Measurements from ENCODE around the gene CHI3L2.
A peak's percentile ranks its signal among the peaks of the same experiment; 100 is the strongest.
"Not testable (repeated sequence)": the region's sequence is repeated elsewhere in the genome, so short reads cannot be mapped to it uniquely, and the experiment has no call there.

The CHI3L2 gene

DNA sequence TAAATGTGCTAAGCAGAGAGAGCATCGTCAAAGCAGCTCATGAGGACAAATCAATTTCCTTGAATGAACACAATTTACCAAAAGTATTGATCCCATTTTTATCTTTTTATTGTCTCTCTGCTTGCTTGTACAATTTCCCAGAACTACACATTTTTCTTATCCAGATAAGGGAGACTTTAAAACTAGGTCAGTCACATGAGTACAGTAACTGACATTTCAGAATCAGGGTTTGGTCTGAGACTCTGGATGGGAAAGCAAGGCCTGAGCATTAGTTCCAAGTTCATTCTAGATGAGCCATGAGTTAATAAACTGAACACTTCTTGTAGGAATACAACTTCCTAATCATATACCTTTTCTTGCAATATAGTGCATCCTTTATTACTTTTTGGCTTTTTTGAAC is 15.6 kb upstream of the CHI3L2 start:
- H3K27ac Mint-ChIP-seq: no peak overlapping the region
- DNase-seq (no peak), ATAC-seq (no peak)
- H3K4me3 Mint-ChIP-seq: no peak overlapping the region
- H3K27me3 Mint-ChIP-seq: no peaks in the 10 kb centered on the region
- no peaks in the 10 kb centered on the region for H3K36me3 Mint-ChIP-seq (ENCODE audit: low read depth)
- H3K9me3 Mint-ChIP-seq: no peaks in the 10 kb centered on the region
- peaks cover 69% of the 10 kb centered on the region for H3K4me1 Mint-ChIP-seq

DNA sequence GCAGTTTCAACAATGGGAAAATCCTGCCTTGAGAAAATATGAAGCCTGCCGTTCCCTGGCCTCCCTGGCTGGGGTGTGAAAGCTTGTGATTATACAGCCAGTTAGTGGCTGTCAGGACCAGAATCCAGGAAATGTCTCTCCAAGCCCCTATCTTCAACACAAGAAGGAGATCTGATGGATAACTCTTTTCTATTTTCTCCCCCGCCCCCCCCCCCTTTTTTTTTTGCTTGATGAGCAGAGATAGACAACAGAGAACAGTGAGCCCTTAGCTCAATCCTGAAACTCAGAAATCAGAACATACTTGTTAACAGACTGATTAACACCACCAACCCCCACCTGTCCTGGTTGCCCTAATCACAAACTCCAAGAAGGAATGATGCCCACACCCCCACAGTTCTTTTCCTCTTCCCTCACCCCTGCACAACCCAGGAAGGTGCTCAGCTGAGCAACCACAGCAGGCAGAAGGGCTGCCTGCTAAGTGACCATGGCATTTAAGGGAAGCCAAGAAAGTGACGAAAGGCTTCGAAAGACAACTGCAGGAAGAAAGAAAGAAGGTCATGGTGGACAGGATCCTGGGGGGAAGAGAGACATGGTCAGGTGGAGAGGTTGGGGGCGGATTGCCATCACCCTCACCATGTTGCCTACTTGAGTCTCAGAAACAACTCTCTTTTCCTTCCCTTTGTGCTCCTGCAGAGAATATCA is 14.7 kb upstream of the CHI3L2 start:
- H3K4me3 Mint-ChIP-seq: peak overlapping the region; percentile 51
- ATAC-seq (no peak), DNase-seq (no peak)
- H3K27ac Mint-ChIP-seq: peak overlapping the region; percentile 95
- H3K27me3 Mint-ChIP-seq: no peaks in the 10 kb centered on the region
- no peaks in the 10 kb centered on the region for H3K9me3 Mint-ChIP-seq
- H3K4me1 Mint-ChIP-seq: peaks cover 73% of the 10 kb centered on the region
- no peaks in the 10 kb centered on the region for H3K36me3 Mint-ChIP-seq (ENCODE audit: low read depth)

DNA sequence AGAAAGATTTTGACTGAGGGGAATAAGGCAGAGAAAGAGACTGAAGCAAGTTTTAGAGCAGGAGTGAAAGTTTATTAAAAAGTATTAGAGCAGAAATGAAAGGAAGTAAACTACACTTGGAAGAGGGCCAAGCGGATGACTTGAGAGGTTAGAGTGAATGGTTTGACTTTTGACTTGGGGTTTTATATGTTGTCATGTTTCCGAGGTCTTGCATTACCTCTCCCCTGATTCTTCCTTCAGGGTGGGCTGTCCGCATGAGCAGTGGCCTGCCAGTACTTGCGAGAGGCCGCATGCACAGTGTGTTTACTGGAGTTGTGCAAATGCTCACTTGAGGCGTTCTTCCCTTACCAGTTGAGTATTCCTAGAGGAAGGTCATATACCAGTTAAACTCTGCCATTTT is 14.1 kb upstream of the CHI3L2 start:
- H3K36me3 Mint-ChIP-seq (ENCODE audit: low read depth): no peaks in the 10 kb centered on the region

DNA sequence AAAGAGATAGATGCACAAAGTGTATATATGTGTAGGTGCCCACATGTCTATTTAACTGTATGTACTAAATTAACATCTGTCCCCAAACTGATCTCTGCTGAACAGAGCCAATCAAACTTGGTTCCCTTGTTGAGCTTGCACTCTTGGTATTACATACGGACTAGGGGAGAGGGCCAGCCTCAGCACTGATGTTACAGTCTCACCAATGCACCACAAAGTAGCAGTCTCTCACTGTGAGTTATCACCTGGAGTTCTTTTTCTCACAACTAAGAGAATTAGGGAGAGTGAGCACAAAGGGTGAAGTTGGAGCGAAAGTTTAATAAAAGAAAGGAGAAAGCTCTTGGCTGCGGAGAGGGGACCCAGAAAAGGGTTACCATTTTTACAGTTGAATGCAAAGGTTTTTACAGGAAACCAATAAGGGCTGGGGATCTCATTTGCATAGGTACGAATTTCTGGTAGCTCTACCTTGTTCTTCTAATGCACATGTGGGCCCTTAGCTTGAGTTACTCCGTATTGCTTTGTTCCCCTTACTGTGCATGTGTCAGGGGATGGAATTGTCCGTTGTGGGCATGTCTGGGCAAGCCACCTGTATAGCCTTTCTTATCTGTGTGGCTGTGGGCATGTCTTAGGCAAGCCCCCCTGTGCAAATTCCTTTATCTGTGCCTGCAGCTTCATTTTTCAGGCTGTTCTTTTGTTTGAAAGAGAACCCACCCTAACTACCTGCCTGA is 13.3 kb upstream of the CHI3L2 start:
- Mint-ChIP-seq H3K36me3 (ENCODE audit: low read depth) (no peaks in the 10 kb centered on the region), H3K27me3 (no peaks in the 10 kb centered on the region), H3K4me3 (peak overlapping the region; percentile 74), H3K9me3 (no peaks in the 10 kb centered on the region), H3K4me1 (peaks cover 79% of the 10 kb centered on the region), H3K27ac (peak overlapping the region; percentile 95)
- ATAC-seq (no peak), DNase-seq (no peak)

More for the DNA sequence above, 14.1 kb upstream of the CHI3L2 start:
- Mint-ChIP-seq H3K27me3 (no peaks in the 10 kb centered on the region), H3K4me1 (peaks cover 77% of the 10 kb centered on the region), H3K27ac (peak overlapping the region; percentile 95), H3K9me3 (no peaks in the 10 kb centered on the region), H3K4me3 (peak overlapping the region; percentile 51)
- no peak for DNase-seq
- ATAC-seq: no peak

DNA sequence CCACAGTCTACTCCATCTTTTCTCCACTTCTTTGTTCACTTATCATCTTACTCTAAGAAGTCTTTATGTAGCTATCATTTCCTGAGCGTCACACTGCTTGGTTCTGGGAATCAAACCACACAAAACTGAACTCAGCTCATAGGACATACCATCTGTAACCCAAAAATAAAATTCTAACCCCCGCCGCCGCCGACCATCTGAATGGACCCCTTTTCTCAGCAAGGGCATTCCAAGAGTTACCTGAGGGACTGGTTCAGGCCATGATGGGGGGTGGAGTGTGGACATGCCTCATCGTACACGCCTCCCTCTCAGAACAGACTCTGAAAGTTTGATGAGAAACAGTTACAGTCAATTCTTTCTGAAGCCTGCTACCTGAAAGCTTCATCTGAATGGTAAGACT is 12.6 kb upstream of the CHI3L2 start:
- H3K9me3 Mint-ChIP-seq: no peaks in the 10 kb centered on the region
- H3K36me3 Mint-ChIP-seq (ENCODE audit: low read depth): no peaks in the 10 kb centered on the region
- no peaks in the 10 kb centered on the region for H3K27me3 Mint-ChIP-seq
- peak; percentile 20 for ATAC-seq
- H3K4me1 Mint-ChIP-seq: peaks cover 82% of the 10 kb centered on the region
- H3K27ac Mint-ChIP-seq: peak overlapping the region; percentile 95
- peak overlapping the region; percentile 74 for H3K4me3 Mint-ChIP-seq
- DNase-seq: peak; percentile 63

DNA sequence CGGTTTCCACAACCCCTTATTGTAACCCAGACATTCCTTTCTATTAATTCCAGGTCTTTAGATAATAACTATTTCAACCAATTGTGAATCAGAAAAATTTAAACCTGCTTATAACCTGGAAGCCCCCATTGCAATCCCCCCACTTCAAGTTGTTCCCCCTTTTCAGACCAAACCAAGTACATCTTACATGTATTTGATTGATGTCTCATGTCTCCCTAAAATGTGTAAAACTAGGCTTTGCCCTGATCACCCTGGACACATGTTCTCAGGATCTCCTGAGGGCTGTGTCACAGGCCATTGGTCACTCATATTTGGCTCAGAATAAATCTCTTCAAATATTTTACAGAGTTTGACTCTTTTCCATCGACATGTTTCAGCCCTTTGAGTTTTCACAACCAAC is 12.2 kb upstream of the CHI3L2 start:
- peak overlapping the region; percentile 95 for H3K27ac Mint-ChIP-seq
- H3K4me3 Mint-ChIP-seq: peak overlapping the region; percentile 74
- DNase-seq; H3K27me3 Mint-ChIP-seq; H3K9me3 Mint-ChIP-seq; H3K36me3 Mint-ChIP-seq (ENCODE audit: low read depth); ATAC-seq: not testable (repeated sequence)
- peaks cover 86% of the 10 kb centered on the region for H3K4me1 Mint-ChIP-seq

DNA sequence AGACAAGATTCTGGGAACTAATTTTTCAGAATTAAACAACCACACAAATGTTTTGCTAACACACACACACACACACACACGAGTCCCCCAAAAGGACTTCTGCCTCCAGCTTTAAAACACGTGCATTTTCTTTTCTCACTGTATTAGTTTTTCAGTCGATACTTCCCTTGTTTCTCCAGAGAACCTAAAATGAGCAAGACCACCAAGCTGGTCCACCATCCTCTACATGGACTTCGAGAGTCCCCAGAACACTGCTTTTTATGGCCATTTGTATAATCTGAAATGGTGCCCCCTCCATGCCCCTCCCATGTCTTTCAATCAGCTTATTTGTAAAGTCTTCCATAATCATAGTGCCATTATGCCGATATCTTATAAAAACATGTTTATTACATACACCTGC is 10.8 kb upstream of the CHI3L2 start:
- Mint-ChIP-seq H3K36me3 (ENCODE audit: low read depth) (peaks cover 2% of the 10 kb centered on the region), H3K4me1 (peaks cover 99% of the 10 kb centered on the region), H3K9me3 (no peaks in the 10 kb centered on the region), H3K4me3 (peak overlapping the region; percentile 74), H3K27me3 (no peaks in the 10 kb centered on the region), H3K27ac (peak overlapping the region; percentile 95)
- no peak for DNase-seq
- ATAC-seq: no peak

DNA sequence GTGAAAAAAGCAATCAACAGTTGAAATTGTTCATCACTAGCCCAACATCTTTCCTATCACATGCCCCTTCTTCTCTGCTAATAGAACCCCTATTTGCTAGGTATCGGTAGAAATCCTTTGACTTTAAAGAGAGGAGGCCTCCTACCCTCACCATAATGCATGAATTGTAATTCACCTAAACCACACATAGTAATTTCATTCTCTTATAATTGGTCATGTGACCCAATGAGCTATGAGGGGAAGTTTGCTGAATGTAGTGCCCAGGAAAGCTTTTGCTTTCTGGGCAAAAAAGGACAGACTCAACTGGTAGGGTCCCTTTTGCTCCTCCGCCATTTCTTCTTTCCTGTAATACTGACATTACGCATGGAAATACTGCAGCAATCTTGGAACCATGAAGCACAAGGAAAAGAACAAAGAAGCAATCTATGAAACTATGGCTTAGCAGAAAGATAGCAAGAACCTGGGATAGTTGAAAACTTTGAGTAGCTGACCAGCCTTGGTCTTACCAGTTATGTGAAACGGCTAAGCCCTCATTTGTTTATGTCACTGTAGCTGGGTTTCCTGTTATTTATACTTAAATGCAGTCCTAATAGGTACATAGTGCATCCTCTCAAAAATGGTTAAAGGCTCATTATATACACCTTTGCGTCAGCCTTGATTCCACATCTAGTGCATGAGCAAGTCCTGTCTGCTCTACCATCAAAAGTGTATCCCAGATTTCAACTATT is 10.2 kb upstream of the CHI3L2 start:
- H3K27me3 Mint-ChIP-seq: no peaks in the 10 kb centered on the region
- ATAC-seq (no peak), DNase-seq (no peak)
- H3K27ac Mint-ChIP-seq: peak overlapping the region; percentile 95
- H3K4me3 Mint-ChIP-seq: peak overlapping the region; percentile 74
- peaks cover 2% of the 10 kb centered on the region for H3K36me3 Mint-ChIP-seq (ENCODE audit: low read depth)
- H3K4me1 Mint-ChIP-seq: peaks cover 100% of the 10 kb centered on the region
- H3K9me3 Mint-ChIP-seq: no peaks in the 10 kb centered on the region

DNA sequence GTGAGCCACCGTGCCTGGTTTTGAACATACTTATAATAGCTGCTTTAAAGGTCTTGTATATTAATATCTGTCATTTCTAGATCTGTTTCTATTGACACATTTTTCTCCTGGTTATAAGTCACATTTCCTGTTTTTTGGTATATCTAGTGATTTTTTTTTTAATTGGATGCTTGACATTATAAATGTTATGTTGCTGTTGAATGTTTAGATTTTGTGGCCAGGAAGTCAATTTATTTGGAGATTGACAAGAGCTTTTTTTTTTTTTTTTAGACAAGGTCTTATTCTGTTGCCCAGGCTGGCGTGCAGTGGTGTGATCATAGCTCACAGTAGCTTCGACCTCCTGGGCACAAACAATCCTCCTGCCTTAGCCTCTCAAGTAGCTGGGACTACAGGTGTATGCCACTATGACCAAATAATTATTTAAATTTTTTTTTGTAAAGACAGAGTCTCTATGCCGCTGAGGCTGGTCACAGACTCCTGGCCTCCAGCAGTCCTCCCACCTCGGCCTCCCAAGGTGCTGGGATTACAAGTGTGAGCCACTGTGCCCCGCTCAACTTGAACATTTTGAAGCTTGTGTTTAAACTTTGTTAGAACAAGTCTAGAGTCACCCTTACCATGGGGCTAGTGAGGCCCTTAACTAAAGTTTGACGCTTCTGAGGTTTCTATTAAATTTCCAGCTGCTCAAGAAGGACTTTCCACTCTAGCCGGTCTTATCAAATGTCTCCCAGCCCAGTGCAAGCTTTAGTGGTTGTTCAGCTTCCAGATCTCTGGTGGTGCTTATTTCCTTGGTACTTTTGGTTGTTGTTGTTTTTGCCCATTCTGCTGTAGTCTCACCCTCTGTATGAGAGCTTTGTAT is 8.6 kb upstream of the CHI3L2 start:
- no peak for DNase-seq
- Mint-ChIP-seq H3K4me3 (peak overlapping the region; percentile 74), H3K9me3 (no peaks in the 10 kb centered on the region), H3K27me3 (no peaks in the 10 kb centered on the region), H3K27ac (peak overlapping the region; percentile 95), H3K4me1 (peaks cover 97% of the 10 kb centered on the region), H3K36me3 (ENCODE audit: low read depth) (peaks cover 2% of the 10 kb centered on the region)
- no peak for ATAC-seq

DNA sequence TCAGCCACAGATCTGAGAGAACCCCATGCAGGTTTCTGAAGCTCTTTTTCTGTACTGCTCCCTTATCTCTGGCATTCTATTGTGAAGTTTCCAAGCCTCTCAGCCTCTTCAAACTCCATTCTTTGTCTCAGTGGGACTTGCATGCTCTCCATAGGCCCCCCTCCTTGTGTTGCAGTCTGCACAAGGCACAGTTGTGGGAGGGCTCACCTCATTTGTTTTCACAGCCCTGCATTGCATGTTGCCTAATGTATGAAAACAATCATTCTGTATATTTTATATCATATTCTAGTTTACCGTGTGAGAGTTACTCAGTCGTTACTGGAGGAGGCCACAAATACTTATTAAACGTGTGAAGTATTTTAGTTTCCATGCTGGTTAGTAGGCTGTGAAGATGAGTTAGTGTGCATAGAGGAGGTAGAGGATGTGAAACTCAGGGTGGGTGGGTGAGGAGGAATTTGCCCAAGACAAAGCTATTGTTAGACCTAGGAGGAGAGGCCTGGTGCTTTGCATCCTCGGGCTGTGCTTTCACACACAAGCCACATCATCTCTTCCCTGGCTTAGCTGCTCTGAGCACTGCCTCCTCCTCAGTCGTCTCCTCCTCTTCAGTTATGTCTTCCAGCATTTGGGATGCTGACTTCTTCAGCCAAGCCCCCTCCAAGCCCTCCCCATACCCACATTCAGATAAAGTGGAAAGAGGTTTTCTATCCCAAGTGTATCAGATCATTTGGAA is 7.8 kb upstream of the CHI3L2 start:
- H3K9me3 Mint-ChIP-seq: no peaks in the 10 kb centered on the region
- H3K4me1 Mint-ChIP-seq: peaks cover 94% of the 10 kb centered on the region
- H3K27ac Mint-ChIP-seq: peak overlapping the region; percentile 95
- no peaks in the 10 kb centered on the region for H3K27me3 Mint-ChIP-seq
- H3K36me3 Mint-ChIP-seq (ENCODE audit: low read depth): peaks cover 2% of the 10 kb centered on the region
- ATAC-seq (peak; percentile 50), DNase-seq (peak; percentile 61)
- H3K4me3 Mint-ChIP-seq: peak overlapping the region; percentile 57

DNA sequence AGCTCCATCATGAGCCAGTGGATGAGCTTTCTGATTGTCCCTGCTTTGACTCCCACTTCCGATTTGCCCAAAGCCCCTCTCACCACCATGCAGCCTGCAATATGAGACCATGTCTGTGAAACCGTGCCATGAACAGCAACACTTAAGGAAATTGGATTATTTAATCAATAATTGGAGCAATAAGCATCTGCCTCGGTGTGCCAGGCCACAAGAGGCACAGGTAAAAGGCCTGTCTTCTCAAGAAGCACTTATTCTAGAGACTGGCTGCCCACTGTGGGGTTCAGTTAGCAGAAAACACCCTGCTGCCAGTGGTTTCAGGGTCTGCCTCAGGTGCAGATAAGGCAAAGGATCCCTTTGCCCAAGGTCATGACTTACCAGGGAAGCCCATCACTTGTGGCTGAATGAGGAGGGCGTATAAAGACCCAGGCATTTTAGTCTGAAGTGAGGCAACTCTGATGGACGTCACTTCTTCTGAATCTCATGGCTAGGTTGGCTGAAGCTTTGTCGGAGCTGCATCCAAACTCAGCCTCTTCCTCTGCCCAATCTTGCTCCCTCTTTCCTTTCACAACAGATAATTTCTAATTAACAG is 7.1 kb upstream of the CHI3L2 start:
- H3K4me1 Mint-ChIP-seq: peaks cover 94% of the 10 kb centered on the region
- ATAC-seq: no peak
- no peaks in the 10 kb centered on the region for H3K9me3 Mint-ChIP-seq
- DNase-seq: no peak
- H3K27me3 Mint-ChIP-seq: no peaks in the 10 kb centered on the region
- peaks cover 2% of the 10 kb centered on the region for H3K36me3 Mint-ChIP-seq (ENCODE audit: low read depth)
- peak overlapping the region; percentile 95 for H3K27ac Mint-ChIP-seq
- peak overlapping the region; percentile 52 for H3K4me3 Mint-ChIP-seq

DNA sequence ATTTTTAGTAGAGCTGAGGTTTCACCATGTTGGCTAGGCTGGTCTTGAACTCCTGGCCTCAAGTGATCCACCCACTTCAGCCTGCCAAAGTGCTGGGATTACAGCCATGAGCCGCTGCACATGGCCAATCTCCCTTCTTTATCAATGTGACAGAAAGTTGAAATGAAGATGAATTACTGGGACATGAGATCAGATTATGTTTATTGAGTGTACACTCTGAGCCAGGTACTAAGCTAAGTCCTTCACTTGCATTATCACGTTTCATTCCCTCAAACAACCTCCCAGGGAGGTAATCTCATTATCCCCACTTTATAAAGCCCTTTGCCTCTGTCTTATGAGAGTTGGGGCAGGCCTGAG is 6.3 kb upstream of the CHI3L2 start:
- Mint-ChIP-seq H3K27me3 (no peaks in the 10 kb centered on the region), H3K4me3 (peak overlapping the region; percentile 69), H3K27ac (peak overlapping the region; percentile 95), H3K9me3 (no peaks in the 10 kb centered on the region), H3K36me3 (ENCODE audit: low read depth) (peaks cover 2% of the 10 kb centered on the region), H3K4me1 (peaks cover 94% of the 10 kb centered on the region)
- DNase-seq: no peak
- ATAC-seq: no peak

DNA sequence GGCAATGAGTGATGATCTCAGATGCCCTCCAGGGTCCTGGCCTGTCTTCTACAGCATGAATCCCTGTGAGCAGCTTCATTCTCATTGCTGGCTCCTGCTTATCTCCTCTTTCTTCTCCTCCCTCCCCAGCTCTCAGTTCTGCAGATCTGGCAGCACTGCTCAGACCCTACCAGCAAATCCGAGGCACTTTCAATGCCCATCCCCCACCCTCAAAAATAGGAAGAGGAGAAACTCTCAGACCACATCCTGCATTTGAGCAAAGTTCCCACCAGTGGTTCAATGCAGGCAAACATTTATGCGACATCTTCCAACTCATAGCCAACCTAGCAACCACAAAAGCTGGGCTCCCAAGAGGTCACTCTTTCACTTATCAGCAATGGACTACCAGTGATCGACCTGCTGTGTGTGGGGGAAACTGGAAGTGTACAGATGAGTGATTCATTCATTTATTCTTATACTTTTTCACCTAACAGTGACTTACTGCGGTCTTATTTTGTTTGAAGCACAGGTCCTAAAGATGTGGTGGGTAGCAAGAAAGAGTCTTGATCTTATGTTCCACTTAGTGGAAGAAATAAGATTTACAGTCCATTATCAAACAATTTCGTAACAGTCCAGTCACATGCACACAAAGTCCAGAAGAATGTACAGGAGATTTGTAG is 5.8 kb upstream of the CHI3L2 start:
- Mint-ChIP-seq H3K27me3 (no peaks in the 10 kb centered on the region), H3K9me3 (no peaks in the 10 kb centered on the region), H3K36me3 (ENCODE audit: low read depth) (peaks cover 2% of the 10 kb centered on the region), H3K27ac (peak overlapping the region; percentile 95), H3K4me1 (peaks cover 94% of the 10 kb centered on the region), H3K4me3 (peak overlapping the region; percentile 69)
- peak; percentile 68 for DNase-seq
- ATAC-seq: peak; percentile 68

Measured in activated naive CD8-positive, alpha-beta T cell treated with anti-CD3 and anti-CD28 coated beads, Interleukin-2, amount 50 U/mL, for 24 hours (primary cell).